CD4-positive, alpha-beta T cell treated with Interferon alpha-2 for 1 hour (primary cell): ENCODE data around the gene ZNRD2.

Source experiments
- DNase-seq, 2 donors: peaks; one replicate each; pipeline ENCODE4 v3.0.0-alpha.2; 2020 to 2022

The ZNRD2 gene

GRCh38 chr11:65589444-65590239, 19.4 kb downstream of the ZNRD2 start:
- DNase-seq = peak; percentile 39 to 48

DNA sequence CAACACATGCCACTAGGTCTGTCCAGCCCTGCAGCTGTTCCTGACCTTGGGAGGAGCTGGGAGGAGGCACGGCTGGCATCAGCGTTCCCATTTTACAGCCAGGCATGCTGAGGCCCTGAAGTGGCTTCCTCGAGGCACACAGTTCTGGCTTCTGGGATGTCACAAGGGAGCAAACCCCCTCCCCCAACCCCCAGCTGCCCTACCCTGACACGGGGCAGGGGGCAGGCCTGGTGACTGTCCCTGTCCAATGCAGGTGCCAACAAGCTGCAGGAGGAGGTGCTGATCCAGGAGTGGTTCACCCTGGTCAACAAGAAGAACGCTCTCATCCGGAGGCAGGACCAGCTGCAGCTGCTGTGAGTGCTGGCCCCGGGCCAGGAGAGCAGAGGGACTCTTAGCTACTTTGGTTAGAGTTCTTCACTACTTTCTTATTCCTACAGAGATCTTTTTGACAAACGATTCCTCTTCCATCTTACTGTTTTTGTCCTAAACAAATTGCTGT, 20.0 kb downstream of the ZNRD2 start:
- DNase-seq = no peak

- DNase-seq = no peak
These were observed 21.9 kb downstream of the ZNRD2 start for GRCh38 chr11:65591939-65592857.

GRCh38 chr11:65592858-65593517, 22.7 kb downstream of the ZNRD2 start:
- no peak for DNase-seq

- DNase-seq = peak; percentile 45 to 60
These were observed 23.5 kb downstream of the ZNRD2 start for GRCh38 chr11:65593518-65594414.

GRCh38 chr11:65595131-65595530, 24.9 kb downstream of the ZNRD2 start:
- DNase-seq = no peak

DNA sequence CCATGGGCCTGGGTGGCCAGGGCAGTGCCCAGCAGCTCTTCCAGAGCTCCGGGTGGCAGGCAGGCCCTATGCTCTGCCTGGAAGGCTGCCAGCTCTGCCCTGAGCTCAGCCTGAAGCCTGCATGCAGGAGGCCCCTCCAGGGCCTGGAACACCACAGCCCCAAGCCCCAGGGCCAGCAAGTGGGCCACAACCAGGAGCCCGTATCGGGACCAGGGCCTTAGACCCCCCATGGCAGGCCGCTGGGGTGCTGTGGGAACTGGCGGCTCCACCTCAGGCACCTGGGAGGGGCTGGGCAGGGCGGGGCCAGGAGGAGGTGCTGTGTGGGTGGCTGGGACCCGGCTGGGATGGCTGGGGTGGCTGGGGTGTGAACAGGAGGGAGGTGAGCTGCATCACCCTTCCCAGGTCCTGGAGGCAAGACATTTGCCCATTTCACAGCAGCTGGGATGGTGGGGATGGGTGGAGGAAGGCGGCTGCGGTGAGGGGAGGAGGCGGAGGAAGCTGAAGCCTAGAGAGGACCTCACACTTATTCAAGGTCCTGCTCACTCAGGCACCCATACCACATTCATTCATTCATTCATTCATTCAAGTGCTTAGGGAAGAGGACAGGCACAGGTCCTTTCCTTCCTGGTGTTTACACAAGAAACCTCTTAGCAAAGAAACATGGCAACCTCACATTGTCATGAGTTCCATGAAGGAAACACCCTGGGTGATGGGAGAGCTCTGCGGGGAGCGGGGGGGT, 25.4 kb downstream of the ZNRD2 start, which contains the start of gene KCNK7:
Gene KCNK7 (minus strand): TSS at position 258 of the 739 bp plus-strand sequence. CDS start 28 bp downstream, at position 230.
- DNase-seq = no peak

- DNase-seq = no peak
These were observed 26.2 kb downstream of the ZNRD2 start for GRCh38 chr11:65596520-65596919.

DNA sequence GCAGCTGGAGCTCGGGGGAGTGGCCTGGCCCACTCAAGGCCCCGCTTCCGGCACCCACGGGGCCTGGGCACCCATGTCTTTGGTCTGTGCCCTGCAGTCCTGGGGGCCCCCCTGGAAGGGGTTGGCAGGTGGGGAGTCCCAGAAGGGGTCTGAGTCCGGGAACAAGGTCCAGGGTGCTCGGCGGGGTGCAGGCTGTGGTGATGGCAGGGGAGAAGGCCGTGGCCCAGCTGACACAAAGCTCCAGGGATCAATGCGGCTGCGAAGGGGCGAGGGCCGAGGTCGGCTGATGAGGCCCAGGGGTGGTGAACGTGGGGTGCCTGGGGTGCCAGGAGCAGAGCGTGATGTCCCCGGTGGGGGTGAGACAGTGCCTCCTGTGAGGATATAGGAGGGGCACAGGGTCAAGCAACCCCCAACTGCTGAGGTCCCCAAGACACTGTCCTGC, 28.0 kb downstream of the ZNRD2 start:
- no peak for DNase-seq

GRCh38 chr11:65599216-65599954, 29.1 kb downstream of the ZNRD2 start:
- no peak for DNase-seq

DNA sequence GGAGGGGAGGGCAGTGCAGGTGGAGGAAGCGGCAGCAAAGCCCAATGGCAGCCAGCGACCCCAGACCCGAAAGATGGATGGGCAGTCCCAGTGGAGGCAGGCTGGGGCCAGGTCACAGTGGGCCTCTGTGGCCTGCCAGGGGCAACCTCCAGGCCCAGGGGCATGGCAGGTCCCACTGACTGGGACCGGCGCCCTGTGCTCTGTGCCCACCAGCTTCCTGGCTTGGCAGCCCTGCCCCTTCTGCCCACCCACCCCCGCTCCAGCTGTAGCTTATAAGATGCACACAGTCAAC, 29.6 kb downstream of the ZNRD2 start:
- no peak for DNase-seq

GRCh38 chr11:65604258-65604657, 34.0 kb downstream of the ZNRD2 start:
- DNase-seq = no peak

DNA sequence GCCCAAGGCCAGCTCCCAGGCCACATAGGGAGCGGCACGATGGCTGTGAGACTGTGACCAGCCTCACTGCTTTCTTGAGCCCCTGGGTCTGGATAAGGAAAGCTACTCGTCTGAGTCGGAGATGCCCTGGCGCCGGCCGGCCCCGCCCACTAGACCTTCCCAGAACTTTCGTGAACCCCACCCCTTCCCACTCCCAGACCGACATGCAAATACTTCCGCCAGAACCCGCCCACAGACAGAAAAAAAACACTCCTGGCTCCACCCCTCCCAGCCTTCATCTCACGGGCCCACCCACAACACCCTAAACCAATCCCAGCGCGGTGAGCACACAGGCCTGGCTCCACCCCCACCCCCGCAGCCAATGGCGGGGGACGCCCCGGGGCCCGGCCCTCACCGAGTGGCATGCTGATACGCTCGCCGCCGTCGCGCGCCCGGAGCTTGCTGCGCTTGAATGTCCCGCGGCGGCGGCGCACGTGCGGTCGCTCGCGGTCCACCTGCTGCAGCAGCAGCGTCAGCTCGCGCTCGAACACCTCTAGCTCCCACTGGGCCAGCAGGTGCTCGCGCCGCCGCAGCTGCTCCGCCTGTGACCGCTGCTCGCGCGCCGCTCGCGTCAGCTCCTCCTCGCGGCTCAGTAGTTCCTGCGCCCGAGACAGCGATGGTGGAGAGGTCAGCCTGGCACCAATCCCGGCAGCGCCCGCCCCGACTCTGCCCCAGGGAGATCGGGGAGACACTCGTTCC, 36.8 kb downstream of the ZNRD2 start:
- DNase-seq = peak in 1 of 2 donors; percentile 28

DNA sequence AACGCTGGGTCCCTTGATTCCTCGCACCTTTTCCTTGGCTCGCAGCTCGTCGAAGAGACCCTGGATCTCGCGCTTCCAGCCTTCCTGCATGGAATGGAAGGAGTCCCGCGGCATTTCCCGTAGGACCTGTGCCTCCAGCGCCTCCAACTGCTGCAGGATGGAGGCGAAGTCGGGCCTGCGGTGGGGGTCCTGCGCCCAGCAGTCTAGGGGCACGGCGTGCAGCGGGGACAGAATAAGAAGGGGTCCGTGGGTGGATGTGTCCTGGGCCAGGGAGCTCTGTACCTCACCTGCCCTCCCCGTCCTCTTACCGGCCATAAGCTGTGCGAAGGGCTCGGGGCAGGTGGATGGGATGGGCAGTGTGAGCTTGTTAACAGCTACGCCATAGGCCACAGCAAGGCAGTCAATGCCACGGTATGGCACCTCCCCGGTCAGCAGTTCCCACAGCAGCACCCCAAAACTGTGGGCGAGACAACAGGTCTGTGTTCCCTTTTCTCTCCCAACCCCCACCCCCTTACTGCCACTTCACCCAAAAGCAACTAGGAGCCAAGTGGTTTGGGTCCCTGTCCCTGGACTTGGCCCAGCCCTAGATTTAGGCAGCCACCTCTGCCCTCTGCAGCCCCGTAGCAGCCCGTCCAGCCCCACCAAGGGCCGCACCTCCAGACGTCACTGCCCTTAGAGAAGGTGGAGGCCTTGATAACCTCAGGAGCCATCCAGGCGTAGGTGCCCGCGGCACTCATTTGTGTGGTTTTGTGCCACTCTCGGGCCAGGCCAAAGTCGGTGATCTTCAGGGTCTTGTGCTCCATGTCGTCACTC, 37.5 kb downstream of the ZNRD2 start:
- no peak for DNase-seq

GRCh38 chr11:65609229-65609628, 39.0 kb downstream of the ZNRD2 start:
- no peak for DNase-seq

- DNase-seq = no peak
These were observed 39.4 kb downstream of the ZNRD2 start for GRCh38 chr11:65609665-65610064.

DNA sequence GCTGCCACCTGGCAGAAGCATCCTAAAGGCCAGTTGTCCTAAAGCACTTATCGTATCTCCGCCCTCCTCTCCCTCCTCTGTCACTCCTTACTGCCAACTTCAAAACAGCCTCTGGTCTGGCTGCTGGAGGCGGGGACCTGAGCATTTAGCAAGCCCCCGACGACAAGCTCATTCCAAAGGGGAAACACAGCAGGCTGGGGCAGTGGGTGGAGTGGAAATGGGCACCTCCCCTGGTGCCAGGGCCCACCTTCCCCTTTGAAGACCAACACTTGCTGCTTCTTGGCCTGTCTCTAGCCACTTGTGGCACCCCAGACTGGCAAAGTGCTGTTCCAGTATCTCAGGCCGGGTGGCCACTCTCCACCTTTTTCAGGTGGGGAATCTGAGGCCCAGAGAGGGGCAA, 40.1 kb downstream of the ZNRD2 start:
- DNase-seq = no peak

DNA sequence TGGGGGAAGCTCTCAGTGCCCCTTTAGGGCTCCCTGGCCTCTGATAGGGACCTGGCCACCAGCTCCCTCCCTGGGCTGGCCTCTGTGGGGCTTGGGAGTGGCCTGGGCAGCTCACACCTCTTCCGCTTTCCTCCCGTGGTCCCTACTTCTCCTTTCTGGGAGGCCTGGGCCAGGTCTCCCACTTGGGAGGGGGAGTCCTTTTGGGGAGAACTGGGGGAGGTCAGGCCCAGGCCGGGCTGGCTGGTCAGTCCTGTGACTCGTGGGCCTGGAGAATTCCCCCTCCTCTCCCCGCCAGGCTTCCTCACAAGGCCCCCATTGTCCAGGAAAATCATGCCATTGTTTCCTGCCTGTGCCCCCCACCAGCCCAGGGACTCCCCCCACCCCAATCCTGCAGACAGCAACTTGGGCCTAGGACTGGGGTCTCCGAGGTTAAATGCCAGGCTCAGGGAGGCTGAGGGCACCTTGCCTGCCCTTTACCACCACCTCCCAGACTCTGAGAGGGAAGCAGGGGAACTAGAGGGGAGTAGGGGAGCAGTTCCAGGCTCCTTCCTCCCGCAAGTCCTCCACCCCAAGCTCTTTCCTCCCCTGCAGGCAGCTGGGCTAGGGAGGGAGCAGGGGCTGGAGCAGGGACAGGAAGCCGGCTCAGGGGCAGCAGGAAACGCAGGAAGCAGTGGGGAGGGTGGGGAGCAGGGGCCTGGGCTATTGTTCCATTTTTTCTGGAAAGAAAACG, 40.9 kb downstream of the ZNRD2 start:
- peak in 1 of 2 donors; percentile 50 for DNase-seq
